Esophagus squamous epithelium (tissue), 4 donors: ENCODE results near the gene BEST4.
"Not testable (repeated sequence)": the region's sequence is repeated elsewhere in the genome, so short reads cannot be mapped to it uniquely, and the experiment has no call there.

Experiments
- POLR2A ChIP-seq, 4 donors: fragments of 450-650 bp; IDR thresholded peaks; one replicate each; pipeline ENCODE4 v1.6.1; 2017; ENCODE audit warnings: antibody characterized with exemption in 4 of 4, mild to moderate bottlenecking in 4 of 4, moderate library complexity in 3 of 4
- TF ChIP-seq, protein P1 (sequence below), 6 experiments: fragments of 450-650 bp in 4 of 6; fragments of 200-600 bp in 2 of 6; sonication (generic) in 2 of 6; IDR thresholded peaks; one replicate each; pipeline ENCODE4 v1.5.1; 2016 to 2019; ENCODE audit warnings: antibody characterized with exemption in 6 of 6, mild to moderate bottlenecking in 4 of 6, moderate library complexity in 4 of 6

DNA sequence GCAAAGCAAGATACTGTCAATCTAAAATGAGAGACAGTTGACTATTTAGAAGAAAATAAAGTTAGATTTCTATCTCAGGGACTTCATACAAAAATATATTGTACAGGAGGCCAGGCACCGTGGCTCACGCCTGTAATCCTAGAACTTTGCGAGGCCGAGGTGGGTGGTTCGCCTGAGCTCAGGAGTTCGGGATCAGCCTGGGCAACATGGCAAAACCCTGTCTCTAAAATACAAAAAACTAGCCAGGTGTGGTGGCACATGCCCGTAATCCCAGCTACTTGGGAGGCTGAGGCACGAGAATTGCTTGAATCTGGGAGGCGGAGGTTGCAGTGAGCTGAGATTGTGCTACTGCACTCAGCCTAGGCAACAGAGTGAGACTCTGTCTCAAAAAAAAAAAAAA lies 28.0 kb upstream of the BEST4 start:
- TF ChIP-seq, protein P1, sequence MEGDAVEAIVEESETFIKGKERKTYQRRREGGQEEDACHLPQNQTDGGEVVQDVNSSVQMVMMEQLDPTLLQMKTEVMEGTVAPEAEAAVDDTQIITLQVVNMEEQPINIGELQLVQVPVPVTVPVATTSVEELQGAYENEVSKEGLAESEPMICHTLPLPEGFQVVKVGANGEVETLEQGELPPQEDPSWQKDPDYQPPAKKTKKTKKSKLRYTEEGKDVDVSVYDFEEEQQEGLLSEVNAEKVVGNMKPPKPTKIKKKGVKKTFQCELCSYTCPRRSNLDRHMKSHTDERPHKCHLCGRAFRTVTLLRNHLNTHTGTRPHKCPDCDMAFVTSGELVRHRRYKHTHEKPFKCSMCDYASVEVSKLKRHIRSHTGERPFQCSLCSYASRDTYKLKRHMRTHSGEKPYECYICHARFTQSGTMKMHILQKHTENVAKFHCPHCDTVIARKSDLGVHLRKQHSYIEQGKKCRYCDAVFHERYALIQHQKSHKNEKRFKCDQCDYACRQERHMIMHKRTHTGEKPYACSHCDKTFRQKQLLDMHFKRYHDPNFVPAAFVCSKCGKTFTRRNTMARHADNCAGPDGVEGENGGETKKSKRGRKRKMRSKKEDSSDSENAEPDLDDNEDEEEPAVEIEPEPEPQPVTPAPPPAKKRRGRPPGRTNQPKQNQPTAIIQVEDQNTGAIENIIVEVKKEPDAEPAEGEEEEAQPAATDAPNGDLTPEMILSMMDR (IDR thresholded peaks at IDR 0.05) = not testable (repeated sequence)
- not testable (repeated sequence) for TF ChIP-seq POLR2A (IDR thresholded peaks at IDR 0.05)
